Keratinocyte (primary cell): Measurements from ENCODE around the gene EVC. TPM values are rescaled to one million over a fixed set of nuclear protein-coding genes. Genes with fewer than 3 reads are reported as not detected.

Experiments used
- DNase-seq: peaks from one replicate; pipeline ENCODE4 v3.0.0-alpha.2; 2011; ENCODE audit warnings: low read depth, missing footprints, low spot score
- FAIRE-seq: peaks from 2 replicates; lab custom pipeline; 2011; peaks lifted over from hg19 to GRCh38; lab: Jason Lieb, UNC
- H2AFZ ChIP-seq: 2 replicates; pipeline ENCODE4 v1.6.0; 2012; ENCODE audit warnings: low read length, control low read depth, inconsistent platforms; ENCODE audit not compliant: control insufficient read depth
- H3K27ac ChIP-seq: 2 replicates; pipeline ENCODE4 v1.5.1; 2011; ENCODE audit warnings: low read length; ENCODE audit not compliant: control insufficient read depth, insufficient read depth
- H3K27me3 ChIP-seq: 3 replicates; pipeline ENCODE4 v1.6.0; 2011; ENCODE audit warnings: low read length; ENCODE audit not compliant: control insufficient read depth, insufficient read depth; ENCODE audit errors: extremely low read depth
- H3K36me3 ChIP-seq, 2 experiments: 2 replicates in 1 of 2; 3 replicates in 1 of 2; pipeline ENCODE4 v1.5.1; 2011; ENCODE audit warnings: low read length in 2 of 2, mild to moderate bottlenecking in 1 of 2; ENCODE audit not compliant: control insufficient read depth in 2 of 2, insufficient read depth in 2 of 2; ENCODE audit errors: extremely low read depth in 1 of 2
- H3K4me1 ChIP-seq: 3 replicates; pipeline ENCODE4 v1.5.1; 2011; ENCODE audit warnings: low read length; ENCODE audit not compliant: control insufficient read depth, insufficient read depth; ENCODE audit errors: extremely low read depth
- H3K4me2 ChIP-seq: 3 replicates; pipeline ENCODE4 v1.6.0; 2011; ENCODE audit warnings: low read depth, low read length; ENCODE audit not compliant: control insufficient read depth, insufficient read depth; ENCODE audit errors: extremely low read depth
- H3K4me3 ChIP-seq, 3 experiments: fragments of 200-600 bp in 1 of 3; sonication (generic) in 1 of 3; 2 replicates in 2 of 3; 3 replicates in 1 of 3; pipeline ENCODE4 v1.5.1; 2011 to 2016; ENCODE audit warnings: low read length in 3 of 3, mild to moderate bottlenecking in 3 of 3, control low read depth in 2 of 3, inconsistent platforms in 1 of 3, low read depth in 1 of 3, mixed read lengths in 1 of 3, mixed run types in 1 of 3, moderate library complexity in 1 of 3; ENCODE audit not compliant: control insufficient read depth in 2 of 3, insufficient read depth in 2 of 3; ENCODE audit errors: extremely low read depth in 1 of 3
- H3K79me2 ChIP-seq: 2 replicates; pipeline ENCODE4 v1.6.0; 2012; ENCODE audit warnings: low read length; ENCODE audit not compliant: control insufficient read depth, insufficient read depth
- H3K9ac ChIP-seq: 3 replicates; pipeline ENCODE4 v1.6.0; 2011; ENCODE audit warnings: low read length; ENCODE audit not compliant: control insufficient read depth, insufficient read depth; ENCODE audit errors: extremely low read depth
- H3K9me1 ChIP-seq: 3 replicates; pipeline ENCODE4 v1.6.0; 2011; ENCODE audit warnings: low read length; ENCODE audit not compliant: control insufficient read depth, insufficient read depth; ENCODE audit errors: extremely low read depth
- H3K9me3 ChIP-seq: 2 replicates; pipeline ENCODE4 v1.5.1; 2012; ENCODE audit warnings: low read depth, low read length; ENCODE audit not compliant: control insufficient read depth
- H4K20me1 ChIP-seq: 3 replicates; pipeline ENCODE4 v1.6.0; 2011; ENCODE audit warnings: low read length; ENCODE audit not compliant: control insufficient read depth, insufficient read depth; ENCODE audit errors: extremely low read depth
- CTCF ChIP-seq, 3 experiments: IDR thresholded peaks in 1 of 3; conservative IDR thresholded peaks in 1 of 3; optimal IDR thresholded peaks in 1 of 3; 2 replicates in 2 of 3; 3 replicates in 1 of 3; pipeline versions ENCODE3 to v1.5.1; 2011; ENCODE audit warnings: low read length in 3 of 3, mild to moderate bottlenecking in 3 of 3, moderate library complexity in 2 of 3, control low read depth in 1 of 3, inconsistent platforms in 1 of 3; ENCODE audit not compliant: insufficient read depth in 2 of 3; ENCODE audit errors: extremely low read depth in 1 of 3
- EZH2 ChIP-seq: IDR thresholded peaks from one replicate; pipeline ENCODE4 v1.6.1; 2012; ENCODE audit warnings: inconsistent platforms, mild to moderate bottlenecking, low read length, moderate library complexity
- dilution Hi-C: fragments of 300-500 bp; cut with MboI; formaldehyde crosslinking; loops from one replicate; pipeline ENCODE4 v1.7.0; 2020; ENCODE audit warnings: low sequenced_read_pairs; ENCODE audit not compliant: extremely low pct_ligation_motif_present
- polyA plus RNA-seq, 5 experiments: library from polyadenylated mRNA; depleted of rRNA in 3 of 5; stranded (reverse) in 3 of 5; stranded (forward) in 1 of 5; unstranded in 1 of 5; fragments of >200 nt; gene quantifications; 1 replicate in 1 of 5; 2 replicates in 3 of 5; 3 replicates in 1 of 5; pipeline versions ENCODE4 v1.2.1 to v1.2.3, GENCODE V29; 2011 to 2012; ENCODE audit warnings: missing spikeins in 2 of 5, low read depth in 1 of 5, low replicate concordance in 1 of 5

Gene EVC
- polyA plus RNA-seq, 1 donor (not counting 4 experiments of a cell fraction or from before 2014, with no cell fraction given) = 7.3 TPM

GRCh38 chr4:5772528-5773270, 61.7 kb downstream of the EVC start:
- FAIRE-seq (no peak), DNase-seq (no peak)
- H4K20me1 ChIP-seq = no peaks in the 10 kb centered on the region
- peaks cover 8% of the 10 kb centered on the region for H3K9me3 ChIP-seq
- peak overlapping the region; percentile 95 for H3K27ac ChIP-seq
- H3K36me3 ChIP-seq = peaks cover 6 to 18% of the 10 kb centered on the region in 2 experiments
- peak overlapping the region; percentile 72 for H3K4me2 ChIP-seq
- TF ChIP-seq CTCF (optimal IDR thresholded peaks at IDR 0.05 in 1 of 3, IDR thresholded peaks at IDR 0.05 in 1 of 3, conservative IDR thresholded peaks at IDR 0.05 in 1 of 3; ENCODE audit: extremely low read depth in 1 of 3, insufficient read depth in 2 of 3, low read length in 3 of 3) (no peak), EZH2 (no peak)
- peaks cover 6% of the 10 kb centered on the region for H3K79me2 ChIP-seq
- H3K9me1 ChIP-seq = no peaks in the 10 kb centered on the region
- peaks cover 26% of the 10 kb centered on the region for H3K4me1 ChIP-seq
- H3K9ac ChIP-seq = peak overlapping the region; percentile 74
- H3K4me3 ChIP-seq = peak overlapping the region in 1 of 3 experiments; percentile 22
- H3K27me3 ChIP-seq = no peaks in the 10 kb centered on the region
- dilution Hi-C loops = no loop called here
- no peak overlapping the region for H2AFZ ChIP-seq

GRCh38 chr4:5773271-5773555, 62.2 kb downstream of the EVC start:
- Histone ChIP-seq H3K4me3 (peak overlapping the region in 2 of 3 experiments; percentile 21 to 34), H3K9me1 (no peaks in the 10 kb centered on the region), H3K27me3 (no peaks in the 10 kb centered on the region), H3K9ac (peak overlapping the region; percentile 74), H3K79me2 (peaks cover 6% of the 10 kb centered on the region), H3K36me3 (peaks cover 6 to 13% of the 10 kb centered on the region in 2 experiments), H2AFZ (no peak overlapping the region), H4K20me1 (no peaks in the 10 kb centered on the region), H3K4me2 (peak overlapping the region; percentile 72), H3K9me3 (peaks cover 8% of the 10 kb centered on the region), H3K4me1 (peaks cover 26% of the 10 kb centered on the region), H3K27ac (peak overlapping the region; percentile 95)
- FAIRE-seq (peak; percentile 100), DNase-seq (peak; percentile 92)
- TF ChIP-seq EZH2 (no peak), CTCF (optimal IDR thresholded peaks at IDR 0.05 in 1 of 3, IDR thresholded peaks at IDR 0.05 in 1 of 3, conservative IDR thresholded peaks at IDR 0.05 in 1 of 3; ENCODE audit: extremely low read depth in 1 of 3, insufficient read depth in 2 of 3, low read length in 3 of 3) (no peak)
- dilution Hi-C loops = no loop called here
